SK-N-MC (cell line): ENCODE data around the gene HLA-DQA1.

Source experiments
- EZH2 ChIP-seq: fragments of 200-600 bp; sonication (generic); IDR thresholded peaks from one replicate; pipeline ENCODE4 v1.6.1; 2017; ENCODE audit warnings: antibody characterized with exemption
- POLR2AphosphoS5 ChIP-seq: IDR thresholded peaks from 2 replicates; pipeline ENCODE4 v1.6.1; 2012; ENCODE audit warnings: mild to moderate bottlenecking, low read depth, low read length, borderline replicate concordance

GRCh38 chr6:32623693-32624092, 13.5 kb upstream of the HLA-DQA1 start:
- no peak for TF ChIP-seq POLR2AphosphoS5
- TF ChIP-seq EZH2 = no peak
